Epidermal melanocyte (primary cell): ENCODE results near the gene KCNQ1.

Experiments
- DNase-seq: peaks from one replicate; pipeline ENCODE4 v3.0.0; 2011; ENCODE audit warnings: low spot score; ENCODE audit not compliant: insufficient read length

KCNQ1 gene

DNA sequence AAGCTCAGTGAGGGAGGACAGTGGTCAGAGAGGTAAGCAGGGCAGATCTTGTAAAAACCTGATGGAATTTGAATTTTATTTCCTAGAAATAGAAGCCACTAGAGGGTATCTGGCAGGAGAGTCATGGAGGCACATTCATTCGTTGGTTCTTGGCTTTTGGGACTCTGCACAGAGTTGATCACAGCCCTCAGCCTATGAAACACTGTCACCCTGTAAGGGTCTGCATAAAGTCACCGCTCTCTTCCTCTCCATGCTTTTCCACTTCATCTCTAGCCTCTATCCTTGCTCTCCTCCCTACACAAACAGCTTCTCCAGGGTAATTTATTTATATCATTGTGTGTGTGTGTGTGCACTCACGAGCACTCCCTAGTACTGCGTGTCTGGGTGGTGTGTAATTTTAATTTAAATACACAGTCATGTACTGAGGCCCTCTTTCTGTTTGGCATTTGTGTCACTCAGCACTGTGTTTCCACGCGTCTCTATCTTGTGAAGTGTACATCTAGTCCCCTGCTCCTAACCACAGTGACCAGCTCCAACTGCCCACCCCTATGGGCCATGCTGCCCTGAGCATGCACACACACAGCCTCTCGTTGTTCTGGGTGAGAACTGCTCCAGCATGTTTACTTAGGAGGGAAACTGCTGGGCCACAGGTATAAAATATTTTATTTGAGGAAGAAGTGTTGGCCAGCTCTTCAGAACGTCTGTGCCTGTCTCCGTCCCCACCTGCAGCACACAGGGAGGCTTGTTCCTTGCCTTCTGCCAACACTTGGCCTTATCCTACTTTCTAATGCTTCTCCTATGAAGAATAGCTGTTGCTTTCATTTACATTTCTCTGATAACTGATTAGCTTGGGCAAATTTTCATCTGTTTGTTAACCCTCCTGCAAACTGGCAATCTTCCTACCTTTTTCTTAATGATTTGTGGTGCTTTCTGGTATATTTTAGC is 250.5 kb downstream of the KCNQ1 start:
- DNase-seq = no peak

DNA sequence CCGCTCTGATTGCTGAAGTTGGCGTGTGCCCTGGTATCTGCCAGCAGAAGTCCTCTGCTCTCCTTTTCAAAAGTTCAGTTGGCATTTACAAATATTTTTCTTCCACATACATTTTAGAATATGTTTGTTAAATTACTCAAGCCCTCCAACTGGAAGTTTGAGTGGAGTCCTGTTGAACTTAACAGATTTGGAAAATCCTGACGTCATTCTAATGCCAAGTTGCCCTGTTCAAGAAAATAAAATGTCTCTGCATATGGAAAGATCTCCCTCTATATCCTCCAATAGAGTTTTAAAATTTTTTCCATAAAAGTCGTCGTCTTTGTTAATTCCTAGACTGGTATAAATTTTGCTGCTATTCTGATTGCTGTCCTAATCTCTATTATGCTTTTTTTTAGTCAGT is 251.6 kb downstream of the KCNQ1 start:
- DNase-seq = no peak

DNA sequence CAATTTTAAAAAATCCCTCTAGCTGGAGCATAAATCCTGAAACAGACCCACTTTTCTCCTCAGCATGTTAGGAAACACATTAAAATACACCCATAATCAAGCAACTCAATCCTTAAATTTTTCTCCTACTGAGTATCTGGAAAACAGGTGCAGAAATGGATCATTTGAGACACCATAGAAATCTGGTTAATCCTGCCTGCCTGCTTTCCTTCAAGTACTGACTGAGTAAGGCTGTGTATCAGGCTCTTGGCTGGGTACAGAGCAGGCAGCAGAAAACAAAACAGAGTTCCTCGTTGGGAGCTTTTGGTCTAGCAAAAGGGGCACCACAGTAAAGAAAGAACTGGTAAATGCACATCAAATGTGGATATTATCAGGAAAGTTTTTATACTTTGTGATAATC is 253.1 kb downstream of the KCNQ1 start:
- no peak for DNase-seq

DNA sequence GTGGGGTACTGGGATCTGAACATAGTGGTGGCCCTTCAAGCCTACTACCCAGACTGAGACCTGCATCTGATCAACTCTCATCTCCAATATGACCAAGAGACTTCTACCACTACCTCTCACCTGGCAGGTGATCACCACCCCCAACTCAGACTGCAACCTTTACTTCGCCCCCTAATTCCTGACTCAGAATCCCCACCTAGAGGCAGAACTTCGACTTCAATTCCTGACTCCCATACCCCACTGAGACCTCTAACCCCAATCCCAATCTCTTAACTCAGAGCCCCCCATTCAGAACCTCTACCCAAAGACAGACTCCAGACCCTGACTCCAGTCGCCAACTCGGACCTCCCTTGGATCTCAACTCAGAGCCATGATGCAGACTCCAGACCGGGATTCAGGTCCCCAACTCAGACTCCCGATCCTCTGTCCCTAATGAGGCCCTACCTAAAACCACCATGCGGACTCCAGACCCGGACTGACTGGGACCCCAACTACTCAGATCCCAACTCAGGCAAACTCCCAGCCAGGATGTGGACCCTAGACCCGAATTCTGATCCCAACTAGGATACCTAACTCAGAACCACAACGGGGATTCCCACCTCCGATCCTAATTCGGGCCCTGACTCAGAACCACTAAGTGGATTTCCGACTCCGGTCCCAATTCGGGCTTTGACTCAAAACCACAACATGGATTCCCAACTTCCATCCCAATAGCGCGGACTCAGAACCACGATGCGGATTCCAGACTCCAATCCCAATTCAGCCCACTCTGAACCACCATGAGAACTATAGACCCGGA is 253.8 kb downstream of the KCNQ1 start:
- no peak for DNase-seq

DNA sequence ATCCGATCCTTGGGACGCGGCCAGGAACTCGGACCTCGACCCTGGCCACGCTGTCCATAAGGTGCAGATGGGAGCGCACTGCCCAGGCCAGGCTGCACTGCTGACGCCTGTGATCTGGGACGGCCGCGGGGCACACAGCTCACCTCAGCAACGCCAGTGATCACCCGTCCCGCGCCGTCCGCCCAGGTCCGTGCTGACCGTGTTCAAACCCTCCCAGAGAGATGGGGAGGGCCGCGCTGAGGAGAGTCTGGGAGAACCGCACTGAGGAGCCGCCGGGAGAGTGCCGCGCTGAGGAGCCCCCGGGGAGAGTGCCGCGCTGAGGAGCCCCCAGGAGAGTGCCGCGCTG is 254.3 kb downstream of the KCNQ1 start:
- DNase-seq = no peak

DNA sequence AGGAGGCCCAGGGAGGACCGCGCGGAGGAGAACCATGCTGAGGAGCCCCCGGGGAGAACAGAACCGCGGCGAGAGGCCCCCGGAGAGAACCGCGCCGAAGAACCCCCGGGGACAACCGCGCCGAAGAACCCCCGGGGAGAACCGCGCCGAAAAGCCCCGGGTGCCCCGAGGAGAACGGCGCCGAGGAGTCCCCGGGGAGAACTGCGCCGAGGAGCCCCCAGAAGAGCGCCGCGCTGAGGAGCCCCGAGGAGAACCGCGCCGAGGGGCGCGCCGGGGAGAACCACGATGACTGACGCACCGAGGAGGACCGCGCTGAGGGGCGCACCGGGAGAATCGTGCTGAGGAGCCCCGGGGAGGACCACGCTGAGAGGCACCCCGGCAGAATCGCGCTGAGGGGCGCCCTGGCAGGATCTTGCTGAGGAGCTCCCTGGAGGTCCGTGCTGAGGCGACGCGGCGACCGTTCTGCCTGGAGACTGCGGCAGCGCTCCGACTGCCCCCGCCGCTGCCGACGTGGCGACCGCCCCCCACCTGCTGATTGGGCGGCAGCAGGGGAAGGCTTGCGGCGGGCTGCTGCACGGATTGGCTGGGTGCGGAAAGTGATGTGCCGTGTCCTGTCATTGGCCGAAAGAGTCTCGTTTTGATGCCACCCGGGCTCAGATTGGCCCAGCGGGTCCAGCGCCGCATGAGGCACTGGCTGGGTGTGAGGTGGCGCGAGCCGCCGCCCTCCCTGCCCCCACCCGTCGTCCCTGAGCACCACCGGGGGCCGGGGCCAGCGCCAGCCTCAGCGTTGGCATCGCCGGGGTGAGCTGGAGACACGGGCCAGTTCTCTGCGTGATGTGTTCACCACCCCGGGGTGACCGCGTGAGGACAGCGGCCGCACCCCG is 255.0 kb downstream of the KCNQ1 start, which contains the start of gene KCNQ1OT1:
Gene KCNQ1OT1, minus strand, starts transcription at position 464 of the 884 bp plus-strand sequence.
- DNase-seq = peak; percentile 98

DNA sequence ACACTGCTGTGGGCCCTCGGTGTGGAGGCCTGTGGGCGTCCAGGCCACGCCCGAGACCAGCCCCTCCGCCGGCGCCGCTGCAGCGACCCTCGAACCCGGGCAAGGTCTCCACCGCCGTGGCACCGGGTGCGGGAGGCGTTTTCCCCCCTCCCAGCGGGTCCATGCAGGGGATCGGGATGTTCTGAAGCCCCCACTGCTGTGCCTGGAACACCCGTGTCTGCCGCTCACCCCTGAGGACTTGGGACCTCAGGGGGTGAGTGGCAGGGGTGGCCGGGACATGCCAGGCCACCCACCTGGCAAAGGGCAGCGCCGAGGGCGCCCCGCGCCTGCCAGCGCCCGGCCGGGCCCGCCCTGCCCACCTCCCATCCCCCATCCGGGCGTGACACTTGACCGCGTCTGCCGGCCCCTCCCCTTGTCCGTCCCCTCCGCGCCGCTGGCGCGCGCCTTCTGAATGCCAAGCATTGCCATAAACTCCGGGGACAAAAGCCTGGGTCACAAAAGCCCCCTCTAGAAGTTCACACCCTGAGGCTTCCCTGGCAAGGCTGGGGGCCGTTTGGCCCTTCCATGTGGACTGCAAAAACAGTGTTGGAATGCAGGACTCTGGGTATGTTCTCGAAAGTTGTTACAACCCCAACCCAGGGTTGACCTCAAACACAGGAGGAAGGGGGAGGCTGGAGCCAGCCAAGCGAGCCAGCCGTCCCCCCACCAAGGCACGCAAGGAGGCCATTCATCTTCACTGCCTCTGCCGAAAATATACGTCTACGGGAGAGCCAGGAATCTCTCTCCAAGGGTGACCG is 255.8 kb downstream of the KCNQ1 start:
- no peak for DNase-seq

DNA sequence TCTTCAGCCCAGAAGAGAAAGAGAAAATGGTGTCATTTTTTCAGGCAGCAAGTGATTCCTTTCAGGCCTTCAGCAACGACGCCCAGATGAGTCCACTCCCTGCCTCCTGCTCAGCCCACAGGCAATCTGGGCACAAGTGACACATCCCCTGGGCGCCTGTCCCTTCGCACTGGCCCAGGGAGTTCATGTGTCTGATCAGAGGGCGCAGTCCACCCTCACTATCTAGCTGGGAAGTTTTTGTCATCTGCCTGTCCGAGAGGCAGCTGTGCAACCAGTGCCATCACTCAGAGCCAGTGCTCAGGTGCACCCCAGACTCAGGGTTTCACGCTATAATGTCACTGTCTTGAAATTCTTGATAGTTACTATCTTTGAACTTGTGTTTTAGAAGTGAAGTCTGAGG is 256.4 kb downstream of the KCNQ1 start:
- no peak for DNase-seq

DNA sequence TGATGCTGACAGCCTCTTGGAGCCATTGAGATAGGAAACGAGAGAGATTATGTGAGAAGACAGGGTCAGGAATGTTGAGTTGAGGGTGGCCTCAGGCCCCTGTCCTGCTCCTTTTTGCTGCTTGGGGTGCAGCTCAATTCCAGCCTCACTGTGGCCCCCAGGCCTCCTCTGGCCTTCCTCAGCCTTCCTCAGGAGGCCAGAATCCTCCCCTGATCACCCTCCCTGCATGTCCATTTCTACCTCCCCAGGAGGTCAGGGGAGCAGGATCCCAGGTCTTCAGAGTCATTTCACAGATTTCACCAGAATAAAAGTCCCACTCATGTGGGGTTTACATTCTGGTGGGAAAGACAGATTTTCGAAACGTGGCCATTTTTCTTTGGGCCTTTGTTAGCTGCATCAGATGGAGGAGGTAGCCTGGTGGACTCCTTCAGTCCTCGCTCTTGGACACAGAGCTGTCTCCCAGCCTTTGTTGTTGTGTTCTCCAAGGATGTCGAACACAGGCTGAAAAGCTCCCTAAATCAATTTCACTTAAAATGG is 257.2 kb downstream of the KCNQ1 start:
- DNase-seq = no peak

DNA sequence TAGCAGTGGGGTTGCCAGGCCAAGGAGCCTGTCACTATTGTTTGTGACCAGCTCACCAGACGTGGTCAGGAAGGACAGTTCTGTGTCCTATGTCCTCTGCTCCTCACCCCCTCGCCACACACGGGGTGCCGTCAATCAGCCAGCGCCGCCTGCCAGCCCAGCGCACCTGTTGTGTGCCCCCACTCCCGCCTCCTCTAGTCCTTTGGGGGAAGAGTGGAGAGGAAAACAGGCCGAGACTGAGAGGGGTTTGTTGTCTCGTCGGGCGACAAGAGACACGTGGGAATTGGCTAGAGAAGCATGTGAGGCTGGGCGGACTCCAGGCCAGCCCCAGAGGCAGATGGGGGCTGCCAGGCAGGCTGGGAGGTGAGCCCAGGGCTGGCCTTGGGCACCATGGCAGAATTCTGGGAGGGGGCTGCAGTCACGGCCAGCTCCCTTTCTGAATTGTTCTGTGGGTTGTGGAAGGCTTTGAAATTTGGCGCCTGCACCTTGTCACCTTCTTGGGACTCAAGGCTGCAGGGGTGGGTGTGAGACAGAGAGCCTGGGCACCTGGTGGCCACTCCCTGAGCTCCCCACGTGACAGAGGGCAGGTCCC is 258.1 kb downstream of the KCNQ1 start:
- no peak for DNase-seq

DNA sequence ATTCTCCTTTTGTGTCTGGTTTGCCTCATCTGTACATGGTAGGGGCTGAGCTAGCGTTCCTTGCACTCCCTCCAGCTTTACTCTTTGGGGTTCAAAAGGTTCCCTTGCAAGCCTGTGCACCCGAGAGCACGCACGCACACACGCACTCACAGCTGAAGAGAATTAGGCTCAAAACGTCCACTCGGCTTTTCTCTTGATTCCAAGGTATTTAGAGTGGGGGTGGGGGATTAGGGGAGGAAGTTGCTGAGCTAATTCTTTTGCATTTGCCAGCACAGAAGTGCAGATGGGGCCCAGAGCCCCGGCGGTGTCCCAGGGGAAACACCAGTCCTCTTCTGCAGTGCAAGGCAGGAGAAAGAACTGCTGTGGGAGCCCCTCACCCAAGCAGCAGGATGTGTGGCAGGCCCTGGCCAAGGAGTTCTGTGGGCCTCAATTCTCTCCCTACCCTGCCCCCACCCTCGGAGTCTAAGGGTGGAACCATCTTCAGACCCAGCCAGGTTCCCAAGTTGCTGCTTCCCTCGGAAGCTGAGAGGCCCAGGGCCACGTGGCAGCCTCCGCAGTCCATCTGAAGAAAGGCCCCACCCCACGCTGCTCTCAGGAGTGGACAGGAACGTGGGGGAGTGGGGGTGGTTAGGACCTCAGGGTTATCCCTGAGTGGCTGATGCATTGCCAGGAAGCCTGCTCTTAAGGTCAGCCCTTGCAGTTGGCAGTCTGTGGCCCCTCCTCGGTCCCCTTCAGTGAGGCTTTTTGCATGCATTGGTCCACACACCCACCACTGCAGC is 258.7 kb downstream of the KCNQ1 start:
- no peak for DNase-seq

DNA sequence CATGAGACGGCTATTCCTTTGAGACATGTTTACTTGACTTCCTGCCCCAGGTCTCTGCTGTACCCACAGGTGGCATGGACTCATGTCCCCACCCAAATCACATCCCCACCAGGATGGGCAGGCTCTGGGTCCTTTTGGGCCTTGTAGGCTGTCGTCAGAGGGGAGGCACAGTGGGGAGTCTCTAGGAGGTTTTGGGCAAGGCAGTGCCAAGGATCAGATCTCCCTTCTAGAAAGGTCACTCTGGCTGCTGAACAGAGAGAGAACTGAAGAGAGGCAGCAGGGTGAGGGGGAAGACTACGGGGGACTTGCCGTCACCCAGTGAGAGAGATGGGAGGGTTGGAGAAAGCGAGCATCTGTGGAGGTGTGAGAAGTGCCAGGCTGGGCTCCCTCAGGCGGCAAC is 259.5 kb downstream of the KCNQ1 start:
- DNase-seq = no peak

DNA sequence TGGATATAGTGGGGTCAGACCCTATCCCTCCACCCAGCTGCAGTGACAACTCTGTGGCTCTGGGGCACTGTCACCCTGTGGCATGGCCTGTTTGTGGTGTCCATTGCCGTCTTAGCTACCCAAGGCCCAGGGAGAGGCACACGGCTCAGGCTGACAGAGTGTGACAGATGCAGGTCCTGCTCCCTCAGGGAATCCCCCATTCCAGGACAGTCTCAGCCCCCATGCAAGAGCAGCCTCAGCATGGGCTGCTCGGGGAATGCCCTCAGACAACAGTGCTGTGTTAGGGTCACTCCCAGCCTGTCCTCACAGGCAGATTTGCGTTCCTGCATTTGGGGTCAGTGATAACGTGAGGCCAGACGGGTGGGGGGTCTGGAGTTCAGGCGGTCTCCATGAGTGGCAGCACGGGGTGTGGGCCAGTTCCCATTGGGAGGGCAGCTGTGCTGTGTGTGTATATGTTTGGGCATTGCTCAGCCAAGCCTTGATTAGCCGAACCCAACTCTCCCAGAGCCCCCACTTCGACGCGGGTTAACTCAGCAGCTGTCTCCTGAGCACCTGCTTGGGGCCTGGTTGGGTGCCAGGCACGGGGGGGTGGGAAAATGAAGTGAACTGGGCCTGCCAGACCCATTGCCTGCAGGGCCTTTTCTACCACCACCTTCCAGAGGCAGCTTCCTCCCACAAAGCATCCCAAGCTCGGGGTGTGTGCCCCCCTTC is 260.2 kb downstream of the KCNQ1 start:
- no peak for DNase-seq

DNA sequence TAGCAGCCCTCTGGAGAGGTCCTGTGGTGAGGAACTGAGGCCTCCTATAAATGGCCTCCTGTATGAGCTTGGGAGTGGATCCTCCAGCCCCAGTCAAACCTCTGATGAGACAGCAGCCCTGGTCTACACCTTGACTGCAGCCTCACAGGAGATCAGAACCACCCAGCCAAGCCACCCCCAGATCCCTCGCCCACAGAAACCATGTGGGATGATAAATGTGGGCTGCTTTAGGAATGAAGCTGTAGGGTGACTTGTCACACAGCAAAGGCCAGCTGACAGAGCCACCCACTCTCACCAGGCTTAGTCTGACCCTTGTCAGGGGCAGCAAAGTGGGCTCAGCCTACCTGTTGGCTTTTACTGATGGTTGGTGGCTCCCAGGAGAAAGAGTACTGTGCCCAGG is 261.5 kb downstream of the KCNQ1 start:
- no peak for DNase-seq

DNA sequence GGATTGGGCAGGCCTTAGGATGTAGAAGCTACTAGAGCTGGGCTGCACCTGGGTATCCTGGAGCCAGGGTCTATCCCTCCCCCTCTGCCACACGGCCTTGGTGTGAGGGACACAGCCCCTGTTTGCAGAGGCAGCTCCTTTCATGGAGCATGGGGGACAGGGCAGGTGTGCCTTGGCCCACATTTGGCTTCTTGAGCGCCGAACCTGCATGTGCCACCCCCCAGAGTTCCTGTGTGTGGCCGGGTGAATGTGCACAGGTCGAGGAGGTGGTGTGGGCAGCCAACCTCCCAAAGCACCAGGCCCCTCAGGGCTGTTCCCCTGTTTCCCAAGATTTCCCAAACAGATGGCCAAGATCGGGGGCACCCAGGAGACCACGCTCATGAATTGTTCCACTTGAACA is 262.9 kb downstream of the KCNQ1 start:
- DNase-seq = no peak

DNA sequence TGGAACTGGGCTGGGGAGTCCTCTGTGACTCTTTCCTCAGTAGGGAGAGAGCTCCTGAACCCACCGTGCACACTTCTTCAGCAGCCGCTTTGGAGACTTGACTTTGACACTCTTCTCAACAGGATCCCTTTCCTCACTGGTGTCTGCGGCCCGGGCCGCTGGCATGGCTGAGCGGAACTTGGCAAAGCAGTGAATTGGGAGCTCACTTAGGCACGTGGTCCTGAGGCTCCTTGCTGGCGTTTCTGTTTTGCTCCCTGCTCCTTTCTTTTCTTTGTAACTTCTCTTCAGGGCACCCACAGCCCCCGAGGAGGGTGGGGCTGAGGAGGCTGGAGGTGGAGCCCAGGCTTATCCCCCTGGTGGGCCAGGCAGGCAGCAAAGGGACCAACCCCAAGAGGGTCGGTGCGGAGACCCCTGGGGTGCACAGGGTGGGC is 263.4 kb downstream of the KCNQ1 start:
- no peak for DNase-seq

DNA sequence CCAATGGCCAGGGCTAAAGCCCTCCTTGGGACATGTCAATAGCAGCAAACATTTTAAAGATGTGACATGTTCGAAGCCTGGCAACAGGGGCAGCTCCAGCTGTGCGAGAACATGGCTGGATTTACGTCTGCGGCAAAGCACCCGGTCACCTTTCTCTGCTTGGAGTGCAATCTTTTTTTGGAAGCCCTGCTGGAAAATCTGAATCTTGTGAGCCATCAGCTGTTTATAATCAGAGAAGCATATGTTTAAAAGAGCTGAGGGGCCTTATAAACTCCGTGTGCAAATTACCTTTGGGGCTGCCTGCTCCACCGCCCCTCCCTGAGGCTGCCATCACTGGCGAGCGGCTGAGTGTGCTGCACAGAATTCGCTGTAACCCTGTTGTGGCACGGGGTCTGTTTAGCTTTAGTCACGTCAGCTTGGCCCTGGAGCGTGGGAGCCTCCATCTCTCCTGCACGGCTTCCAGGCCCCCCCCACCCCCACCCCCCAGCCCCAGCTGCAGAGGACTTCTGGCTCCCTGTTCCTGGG is 264.0 kb downstream of the KCNQ1 start:
- no peak for DNase-seq

DNA sequence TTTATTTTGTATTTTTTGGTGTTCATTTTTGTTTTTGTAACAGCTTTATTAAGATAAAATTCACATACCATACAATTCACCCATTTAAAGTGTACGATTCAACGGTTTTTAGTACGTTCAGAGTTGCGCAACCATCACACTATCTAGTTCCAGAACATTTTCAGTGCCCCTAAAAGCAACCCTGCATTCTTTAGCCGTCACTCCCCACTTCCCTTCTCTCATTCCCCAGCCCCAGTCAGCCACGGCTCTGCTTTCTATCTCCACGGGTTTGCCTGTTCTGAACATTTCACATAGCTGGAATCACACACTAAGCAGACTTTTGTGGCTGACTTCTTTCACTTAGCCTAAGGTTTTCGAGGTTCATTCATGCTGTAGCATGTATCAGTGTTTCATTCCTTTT is 264.6 kb downstream of the KCNQ1 start:
- no peak for DNase-seq
